Measurements from ENCODE around the gene SLC17A2. TPM values are rescaled to one million over a fixed set of nuclear protein-coding genes. Genes with fewer than 3 reads are reported as not detected.

The SLC17A2 gene
- total and polyA plus RNA-seq, 2 experiments from 2014 or later: not detected

GRCh38 chr6:25886066-25886465 is 44.4 kb downstream of the SLC17A2 start (continued):
- no peak for TF ChIP-seq ZNF462 (CRISPR knock-in tag; IDR thresholded peaks at IDR 0.05)

DNA sequence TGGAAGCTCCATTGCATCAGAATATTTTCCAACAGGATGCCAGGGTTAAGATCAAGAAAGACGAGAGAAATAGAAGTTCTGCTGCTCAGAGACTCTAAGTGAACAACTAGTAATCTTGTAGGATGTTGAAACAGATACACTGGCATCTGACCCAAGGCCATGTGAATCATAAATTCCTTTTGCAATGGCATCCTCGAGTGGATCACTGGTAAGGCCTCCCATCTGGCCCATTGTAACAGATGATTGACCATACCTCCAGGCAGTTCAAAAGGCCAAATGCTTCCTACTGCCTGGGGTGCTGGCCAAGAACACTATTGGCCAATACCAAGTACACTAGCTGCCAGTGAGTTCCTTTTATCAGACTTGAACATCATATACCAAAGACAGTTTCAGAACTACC is 46.5 kb downstream of the SLC17A2 start:
- Histone ChIP-seq H3K27me3 (ENCODE audit: insufficient read depth) (no peaks in the 10 kb centered on the region), H2AFZ (no peak overlapping the region), H4K20me1 (replicated peaks; ENCODE audit: insufficient read depth) (no peaks in the 10 kb centered on the region), H3K4me2 (no peak overlapping the region), H3K79me2 (replicated peaks; ENCODE audit: insufficient read depth) (no peaks in the 10 kb centered on the region), H3K4me1 (ENCODE audit: insufficient read depth) (no peaks in the 10 kb centered on the region), H3F3A (replicated peaks; ENCODE audit: low read depth) (no peaks in the 10 kb centered on the region), H3K9me2 (ENCODE audit: insufficient read depth) (peaks cover 7% of the 10 kb centered on the region), H3K36me3 (ENCODE audit: insufficient read depth) (no peaks in the 10 kb centered on the region), H3K4me3 (no peak overlapping the region), H3K27ac (ENCODE audit: low read depth) (no peak overlapping the region)
- no peaks in the 10 kb centered on the region for H3K36me3 Mint-ChIP-seq (ENCODE audit: low read depth)
- DNase-seq (ENCODE audit: low spot score): no peak
- ATAC-seq: no peak
- H3K9me3 Mint-ChIP-seq: no peaks in the 10 kb centered on the region; the same call in 2 of the 3 replicates
- TF ChIP-seq STAT1 (IDR thresholded peaks at IDR 0.05; ENCODE audit: unreplicated experiment) (no peak), JUNB (IDR thresholded peaks at IDR 0.05; ENCODE audit: unreplicated experiment) (no peak), REST (IDR thresholded peaks at IDR 0.05; ENCODE audit: unreplicated experiment) (no peak), POLR2AphosphoS5 (IDR thresholded peaks at IDR 0.05; ENCODE audit: low read depth) (no peak)
- no peak overlapping the region for H3K27ac Mint-ChIP-seq
- no peak overlapping the region for H3K4me3 Mint-ChIP-seq
- peaks cover 2% of the 10 kb centered on the region; the same call in 1 of the 3 replicates for H3K4me1 Mint-ChIP-seq
- no peaks in the 10 kb centered on the region for H3K27me3 Mint-ChIP-seq (ENCODE audit: insufficient read depth, low read depth, poor library complexity)
